SK-N-SH treated with all-trans-retinoic acid at 6 μM for 48 hours (cell line): Measurements from ENCODE around the gene MELK.
"Not testable (repeated sequence)": the region's sequence is repeated elsewhere in the genome, so short reads cannot be mapped to it uniquely, and the experiment has no call there.

ENCODE experiments used
- ATAC-seq: fragments of 200-7000 bp; cut with Tn5 transposase; 3 replicates; pipeline ENCODE4 v1.9.1; 2020; ENCODE audit warnings: mild to moderate bottlenecking, moderate library complexity
- ARNTL ChIP-seq: fragments of 450-650 bp; formaldehyde crosslinking; IDR thresholded peaks from 2 replicates; pipeline ENCODE4 v1.5.0; 2020; ENCODE audit warnings: low read depth, mild to moderate bottlenecking, moderate library complexity, borderline replicate concordance
- BACH2 ChIP-seq: fragments of 250-450 bp; sonication (Bioruptor Pico); IDR thresholded peaks from 2 replicates; pipeline ENCODE4 v1.9.0; 2021; ENCODE audit warnings: mild to moderate bottlenecking, borderline replicate concordance
- CREB5 ChIP-seq: fragments of 250-450 bp; sonication (Bioruptor Pico); IDR thresholded peaks from 2 replicates; pipeline ENCODE4 v1.5.1; 2020; ENCODE audit warnings: low read depth, mild to moderate bottlenecking, moderate library complexity
- CSDC2 ChIP-seq: fragments of 250-450 bp; sonication (Bioruptor Pico); IDR thresholded peaks from 2 replicates; pipeline ENCODE4 v1.5.0; 2020; ENCODE audit warnings: mild to moderate bottlenecking, moderate library complexity
- GLIS3 ChIP-seq: fragments of 250-450 bp; sonication (Bioruptor Pico); IDR thresholded peaks from 2 replicates; pipeline ENCODE4 v1.5.0; 2020; ENCODE audit warnings: mild to moderate bottlenecking, moderate library complexity
- OSR1 ChIP-seq: fragments of 250-450 bp; sonication (Bioruptor Pico); IDR thresholded peaks from 2 replicates; pipeline ENCODE4 v1.8.0; 2022; ENCODE audit warnings: moderate library complexity, mild to moderate bottlenecking, inconsistent platforms
- PATZ1 ChIP-seq: fragments of 250-450 bp; sonication (Bioruptor Pico); IDR thresholded peaks from 2 replicates; pipeline ENCODE4 v1.8.0; 2020; ENCODE audit warnings: mild to moderate bottlenecking, moderate library complexity, borderline replicate concordance
- POU6F1 ChIP-seq: fragments of 250-450 bp; sonication (Bioruptor Pico); IDR thresholded peaks from 2 replicates; pipeline ENCODE4 v1.8.0; 2021; ENCODE audit warnings: low read depth, mild to moderate bottlenecking, moderate library complexity, borderline replicate concordance
- PPARA ChIP-seq: fragments of 250-450 bp; sonication (Bioruptor Pico); IDR thresholded peaks from 2 replicates; pipeline ENCODE4 v1.5.0; 2020; ENCODE audit warnings: mild to moderate bottlenecking, borderline replicate concordance
- RARB ChIP-seq: fragments of 250-450 bp; sonication (Bioruptor Pico); IDR thresholded peaks from 2 replicates; pipeline ENCODE4 v1.8.0; 2021; ENCODE audit warnings: mild to moderate bottlenecking, moderate library complexity
- SNAI2 ChIP-seq: fragments of 250-450 bp; sonication (Bioruptor Pico); IDR thresholded peaks from 2 replicates; pipeline ENCODE4 v1.5.0; 2020; ENCODE audit warnings: mild to moderate bottlenecking, moderate library complexity
- TCF4 ChIP-seq: fragments of 250-450 bp; sonication (Bioruptor Pico); IDR thresholded peaks from 2 replicates; pipeline ENCODE4 v1.8.0; 2021; ENCODE audit warnings: mild to moderate bottlenecking, moderate library complexity, borderline replicate concordance
- TOX ChIP-seq: fragments of 250-450 bp; sonication (Bioruptor Pico); IDR thresholded peaks from 2 replicates; pipeline ENCODE4 v1.8.0; 2021; ENCODE audit warnings: mild to moderate bottlenecking, moderate library complexity, borderline replicate concordance
- TSHZ2 ChIP-seq: fragments of 250-450 bp; sonication (Bioruptor Pico); IDR thresholded peaks from 2 replicates; pipeline ENCODE4 v1.5.0; 2020; ENCODE audit warnings: mild to moderate bottlenecking, moderate library complexity
- ZFP3 ChIP-seq: fragments of 250-450 bp; sonication (Bioruptor Pico); IDR thresholded peaks from 2 replicates; pipeline ENCODE4 v1.5.0; 2020; ENCODE audit warnings: mild to moderate bottlenecking, moderate library complexity
- ZFP30 ChIP-seq: fragments of 450-650 bp; formaldehyde crosslinking; IDR thresholded peaks from 2 replicates; pipeline ENCODE4 v1.5.0; 2022; ENCODE audit warnings: mild to moderate bottlenecking, moderate library complexity
- ZNF565 ChIP-seq: fragments of 450-650 bp; formaldehyde crosslinking; conservative IDR thresholded peaks from 2 replicates; pipeline ENCODE4 v1.5.0; 2020; ENCODE audit warnings: low read depth, mild to moderate bottlenecking, moderate library complexity
- ZNF70 ChIP-seq: fragments of 450-650 bp; formaldehyde crosslinking; IDR thresholded peaks from 2 replicates; pipeline ENCODE4 v1.5.0; 2020; ENCODE audit warnings: mild to moderate bottlenecking, moderate library complexity
- ZNF8 ChIP-seq: fragments of 450-650 bp; formaldehyde crosslinking; IDR thresholded peaks from 2 replicates; pipeline ENCODE4 v1.5.0; 2020; ENCODE audit warnings: mild to moderate bottlenecking, moderate library complexity

MELK gene

GRCh38 chr9:36566813-36567221, 5.9 kb upstream of the MELK start:
- ATAC-seq, result peak; percentile 95
- TF ChIP-seq POU6F1 (CRISPR knock-in tag), result no peak
- no peak for TF ChIP-seq TSHZ2
- TF ChIP-seq ZFP3, result peak; percentile 65; the same call in 1 of the 2 replicates
- TF ChIP-seq GLIS3, result no peak
- TF ChIP-seq ZFP30, result no peak

DNA sequence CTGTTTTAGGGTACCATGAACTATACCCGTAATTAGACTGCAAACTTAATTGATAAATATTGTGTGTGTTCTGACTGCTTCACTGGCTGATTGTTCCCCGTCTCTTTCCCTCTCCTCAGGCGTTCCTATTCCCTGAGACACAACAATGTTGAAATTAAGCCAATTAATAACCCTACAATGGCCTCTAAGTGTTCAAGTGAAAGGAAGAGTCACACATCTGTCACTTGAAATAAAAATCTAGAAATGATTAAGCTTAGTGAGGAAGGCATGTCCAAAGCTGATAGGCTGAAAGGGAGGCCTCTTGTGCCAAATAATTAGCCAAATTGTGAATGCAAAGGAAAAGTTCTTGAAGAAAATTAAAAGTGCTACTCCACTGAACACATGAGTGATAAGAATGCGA, 4.0 kb upstream of the MELK start:
- ATAC-seq, result not testable (repeated sequence)

DNA sequence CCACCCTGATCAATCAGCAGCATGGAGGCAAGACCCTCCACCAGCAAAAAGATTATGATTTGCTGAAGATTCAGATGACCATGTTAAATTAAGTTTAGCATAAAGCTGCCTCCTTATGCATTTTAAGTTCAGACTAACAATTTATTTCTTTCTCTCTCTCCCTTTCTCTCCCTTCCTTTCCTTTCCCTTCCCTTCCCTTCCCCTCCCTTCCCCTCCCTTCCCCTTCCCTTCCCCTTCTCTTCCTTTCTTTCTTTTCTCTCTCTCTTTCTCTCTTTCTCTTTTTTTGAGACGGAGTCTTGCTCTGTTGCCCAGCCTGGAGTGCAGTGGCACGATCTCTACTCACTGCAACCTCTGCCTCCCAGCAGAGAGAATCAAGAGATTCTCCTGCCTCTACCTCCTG, 1.4 kb upstream of the MELK start:
- ATAC-seq, result no peak
- TF ChIP-seq TOX (CRISPR knock-in tag) (no peak), PATZ1 (CRISPR knock-in tag) (no peak), CREB5 (CRISPR knock-in tag) (no peak), TCF4 (CRISPR knock-in tag) (no peak), ZNF70 (CRISPR knock-in tag) (no peak), CSDC2 (no peak), SNAI2 (CRISPR knock-in tag) (no peak), ZFP30 (no peak), ZFP3 (no peak), BACH2 (CRISPR knock-in tag) (no peak), RARB (CRISPR knock-in tag) (no peak), GLIS3 (no peak), ARNTL (CRISPR knock-in tag) (no peak), ZNF8 (CRISPR knock-in tag) (no peak), PPARA (CRISPR knock-in tag) (no peak), ZNF565 (CRISPR knock-in tag) (no peak), TSHZ2 (no peak), OSR1 (CRISPR knock-in tag) (no peak)

DNA sequence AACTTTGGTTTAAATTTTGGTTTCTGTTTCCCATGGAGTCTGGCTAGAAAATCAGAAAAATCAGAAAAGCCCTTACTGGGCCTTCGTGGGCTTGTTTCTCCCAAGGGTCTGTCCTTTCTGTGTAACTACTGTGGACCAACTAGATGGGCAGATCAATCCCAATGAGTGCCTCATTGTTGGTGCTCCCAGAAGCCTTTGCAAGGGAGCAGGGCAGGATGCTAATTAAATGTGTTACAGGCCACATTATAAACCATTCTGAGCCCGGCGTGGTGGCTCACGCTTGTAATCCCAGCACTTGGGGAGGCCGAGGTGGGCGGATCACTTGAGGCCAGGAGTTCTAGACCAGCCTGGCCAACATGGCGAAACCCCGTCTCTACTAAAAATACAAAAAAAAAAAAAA, 1.4 kb downstream of the MELK start:
- ATAC-seq, result not testable (repeated sequence)
